ENCODE data around the gene TMA7B.
"Not testable (repeated sequence)": the region's sequence is repeated elsewhere in the genome, so short reads cannot be mapped to it uniquely, and the experiment has no call there.

The TMA7B gene

GRCh38 chr22:39984746-39985145, 24.5 kb downstream of the TMA7B start:
- H3K36me3 ChIP-seq (ENCODE audit: insufficient read depth, low read length), result no peaks in the 10 kb centered on the region
- H3K27me3 ChIP-seq (ENCODE audit: insufficient read depth, low read length), result peaks cover 9% of the 10 kb centered on the region
- H3K4me3 ChIP-seq (ENCODE audit: low read length), result no peak overlapping the region
- H3K9me3 ChIP-seq (ENCODE audit: low read length), result no peaks in the 10 kb centered on the region
- H2AFZ ChIP-seq (ENCODE audit: low read depth, low read length), result no peak overlapping the region
- no peaks in the 10 kb centered on the region for H3K4me1 ChIP-seq (ENCODE audit: insufficient read depth, low read length)

GRCh38 chr22:39985383-39986035, 25.3 kb downstream of the TMA7B start:
- Histone ChIP-seq H2AFZ (ENCODE audit: low read depth, low read length) (no peak overlapping the region), H3K9me3 (ENCODE audit: low read length) (no peaks in the 10 kb centered on the region), H3K4me1 (ENCODE audit: insufficient read depth, low read length) (no peaks in the 10 kb centered on the region), H3K4me3 (ENCODE audit: low read length) (no peak overlapping the region), H3K27me3 (ENCODE audit: insufficient read depth, low read length) (peaks cover 13% of the 10 kb centered on the region), H3K36me3 (ENCODE audit: insufficient read depth, low read length) (no peaks in the 10 kb centered on the region)

GRCh38 chr22:39988386-39989114, 28.4 kb downstream of the TMA7B start:
- Histone ChIP-seq H3K9me3 (ENCODE audit: low read length) (no peaks in the 10 kb centered on the region), H3K36me3 (ENCODE audit: insufficient read depth, low read length) (no peaks in the 10 kb centered on the region), H3K27me3 (ENCODE audit: insufficient read depth, low read length) (peaks cover 15% of the 10 kb centered on the region), H3K4me3 (ENCODE audit: low read length) (no peak overlapping the region), H2AFZ (ENCODE audit: low read depth, low read length) (no peak overlapping the region), H3K4me1 (ENCODE audit: insufficient read depth, low read length) (no peaks in the 10 kb centered on the region)

- no peaks in the 10 kb centered on the region for H3K36me3 ChIP-seq (ENCODE audit: insufficient read depth, low read length)
- H3K27me3 ChIP-seq (ENCODE audit: insufficient read depth, low read length), result peaks cover 19% of the 10 kb centered on the region
- no peaks in the 10 kb centered on the region for H3K4me1 ChIP-seq (ENCODE audit: insufficient read depth, low read length)
- H3K9me3 ChIP-seq (ENCODE audit: low read length), result no peaks in the 10 kb centered on the region
- H3K4me3 ChIP-seq (ENCODE audit: low read length), result no peak overlapping the region
- no peak overlapping the region for H2AFZ ChIP-seq (ENCODE audit: low read depth, low read length)
Observed at GRCh38 chr22:39989633-39990032, 29.4 kb downstream of the TMA7B start.

GRCh38 chr22:39990686-39991085, 30.5 kb downstream of the TMA7B start:
- no peaks in the 10 kb centered on the region for H3K4me1 ChIP-seq (ENCODE audit: insufficient read depth, low read length)
- H3K9me3 ChIP-seq (ENCODE audit: low read length), result no peaks in the 10 kb centered on the region
- H3K27me3 ChIP-seq (ENCODE audit: insufficient read depth, low read length), result peaks cover 15% of the 10 kb centered on the region
- H3K36me3 ChIP-seq (ENCODE audit: insufficient read depth, low read length), result no peaks in the 10 kb centered on the region
- no peak overlapping the region for H2AFZ ChIP-seq (ENCODE audit: low read depth, low read length)
- H3K4me3 ChIP-seq (ENCODE audit: low read length), result no peak overlapping the region

GRCh38 chr22:39991159-39991860, 31.1 kb downstream of the TMA7B start:
- no peaks in the 10 kb centered on the region for H3K36me3 ChIP-seq (ENCODE audit: insufficient read depth, low read length)
- no peaks in the 10 kb centered on the region for H3K9me3 ChIP-seq (ENCODE audit: low read length)
- H3K4me3 ChIP-seq (ENCODE audit: low read length), result no peak overlapping the region
- H2AFZ ChIP-seq (ENCODE audit: low read depth, low read length), result no peak overlapping the region
- peaks cover 15% of the 10 kb centered on the region for H3K27me3 ChIP-seq (ENCODE audit: insufficient read depth, low read length)
- H3K4me1 ChIP-seq (ENCODE audit: insufficient read depth, low read length), result no peaks in the 10 kb centered on the region

- no peaks in the 10 kb centered on the region for H3K9me3 ChIP-seq (ENCODE audit: low read length)
- H3K27me3 ChIP-seq (ENCODE audit: insufficient read depth, low read length), result peaks cover 15% of the 10 kb centered on the region
Observed at GRCh38 chr22:39992088-39992826, 32.1 kb downstream of the TMA7B start.

GRCh38 chr22:39992894-39993293, 32.7 kb downstream of the TMA7B start:
- not testable (repeated sequence) for H3K4me1 ChIP-seq (ENCODE audit: insufficient read depth, low read length); H2AFZ ChIP-seq (ENCODE audit: low read depth, low read length); H3K4me3 ChIP-seq (ENCODE audit: low read length); H3K36me3 ChIP-seq (ENCODE audit: insufficient read depth, low read length); H3K9me3 ChIP-seq (ENCODE audit: low read length)
- peaks cover 15% of the 10 kb centered on the region for H3K27me3 ChIP-seq (ENCODE audit: insufficient read depth, low read length)

More at GRCh38 chr22:39992088-39992826, 32.1 kb downstream of the TMA7B start:
- Histone ChIP-seq H2AFZ (ENCODE audit: low read depth, low read length) (no peak overlapping the region), H3K4me1 (ENCODE audit: insufficient read depth, low read length) (peaks cover 5% of the 10 kb centered on the region), H3K4me3 (ENCODE audit: low read length) (no peak overlapping the region), H3K36me3 (ENCODE audit: insufficient read depth, low read length) (no peaks in the 10 kb centered on the region)

- Histone ChIP-seq H3K4me3 (ENCODE audit: low read length) (no peak overlapping the region), H3K9me3 (ENCODE audit: low read length) (no peaks in the 10 kb centered on the region), H3K4me1 (ENCODE audit: insufficient read depth, low read length) (peaks cover 18% of the 10 kb centered on the region), H2AFZ (ENCODE audit: low read depth, low read length) (no peak overlapping the region), H3K36me3 (ENCODE audit: insufficient read depth, low read length) (no peaks in the 10 kb centered on the region), H3K27me3 (ENCODE audit: insufficient read depth, low read length) (peaks cover 14% of the 10 kb centered on the region)
Observed at GRCh38 chr22:39994041-39994565, 33.9 kb downstream of the TMA7B start.

GRCh38 chr22:39994566-39995392, 34.6 kb downstream of the TMA7B start, which contains the start of gene FAM83F:
FAM83F (plus strand) TSS chr22:39994954; CDS start chr22:39995043, 89 bp downstream.
- H3K27me3 ChIP-seq (ENCODE audit: insufficient read depth, low read length), result peaks cover 14% of the 10 kb centered on the region
- H3K4me1 ChIP-seq (ENCODE audit: insufficient read depth, low read length), result peaks cover 22% of the 10 kb centered on the region
- H2AFZ ChIP-seq (ENCODE audit: low read depth, low read length), result no peak within 1 kb of the TSS
- no peaks in the 10 kb centered on the region for H3K36me3 ChIP-seq (ENCODE audit: insufficient read depth, low read length)
- H3K9me3 ChIP-seq (ENCODE audit: low read length), result no peaks in the 10 kb centered on the region
- no peak within 1 kb of the TSS for H3K4me3 ChIP-seq (ENCODE audit: low read length)

GRCh38 chr22:39995393-39996252, 35.4 kb downstream of the TMA7B start:
- no peaks in the 10 kb centered on the region for H3K9me3 ChIP-seq (ENCODE audit: low read length)
- peaks cover 10% of the 10 kb centered on the region for H3K27me3 ChIP-seq (ENCODE audit: insufficient read depth, low read length)
- no peaks in the 10 kb centered on the region for H3K36me3 ChIP-seq (ENCODE audit: insufficient read depth, low read length)
- H2AFZ ChIP-seq (ENCODE audit: low read depth, low read length), result no peak overlapping the region
- H3K4me3 ChIP-seq (ENCODE audit: low read length), result no peak overlapping the region
- H3K4me1 ChIP-seq (ENCODE audit: insufficient read depth, low read length), result peaks cover 23% of the 10 kb centered on the region
